ENCODE results near the gene TRAK1. TPM values are rescaled to one million over a fixed set of nuclear protein-coding genes. Genes with fewer than 3 reads are reported as not detected.
"Not testable (repeated sequence)": the region's sequence is repeated elsewhere in the genome, so short reads cannot be mapped to it uniquely, and the experiment has no call there.

TRAK1 gene
- polyA plus RNA-seq, 4 donors: 29.8 to 51.2 (median 46.7) TPM

DNA sequence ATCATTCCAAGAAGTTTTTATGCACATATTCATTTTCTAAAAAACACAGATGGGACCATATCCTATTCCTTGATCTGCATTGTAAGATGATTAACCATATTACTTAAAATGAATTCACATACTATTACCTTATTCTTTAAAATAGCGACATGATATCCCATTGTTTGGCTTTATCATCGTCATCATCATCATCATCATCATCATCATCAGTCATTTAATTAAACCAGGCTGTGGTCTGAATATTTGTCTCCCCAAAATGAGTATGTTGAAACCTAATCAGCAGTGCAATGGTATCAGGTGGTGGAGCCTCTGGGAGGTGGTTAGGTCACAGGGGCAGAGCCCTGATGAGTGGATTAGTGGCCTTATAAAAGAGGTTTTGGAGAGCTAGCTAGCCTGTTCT lies 4.4 kb downstream of the TRAK1 start:
- DNase-seq (ENCODE audit: low read depth in 4 of 4, low spot score in 3 of 4): no peak

DNA sequence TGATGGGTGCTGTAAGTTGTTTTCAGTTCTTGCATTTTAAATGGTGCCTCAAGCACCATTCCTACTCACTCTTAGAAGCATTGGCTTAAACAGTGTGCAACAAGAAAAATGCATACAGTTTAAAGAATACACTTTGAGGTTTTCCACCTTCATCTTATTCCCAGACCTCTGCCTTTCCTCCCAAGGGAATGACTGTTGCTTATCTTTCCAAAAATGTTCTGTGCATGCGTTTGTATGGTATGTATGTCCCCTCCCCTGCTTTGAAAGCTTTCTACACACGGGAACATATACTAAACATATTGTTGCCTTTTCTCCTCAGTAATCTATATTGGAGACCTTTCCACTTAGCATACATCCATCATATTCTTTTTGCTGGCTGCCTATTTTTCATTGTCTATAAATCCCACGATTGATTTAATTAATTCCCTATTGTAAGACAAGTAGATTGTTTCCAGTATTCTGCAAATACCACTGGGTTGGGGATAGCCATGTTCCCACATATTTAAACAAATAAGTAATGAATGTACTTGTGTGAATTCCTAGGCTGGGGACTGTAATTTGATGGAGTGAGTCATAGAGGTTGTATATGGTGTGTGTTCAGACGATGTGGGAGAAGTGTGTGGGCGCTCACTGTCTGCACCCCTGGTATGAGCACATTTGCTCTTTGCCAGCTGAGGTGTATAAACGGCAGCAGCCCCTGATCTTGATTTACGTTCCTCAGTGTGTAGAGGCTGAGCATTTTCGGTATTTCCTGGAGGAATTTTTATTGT lies 5.8 kb downstream of the TRAK1 start:
- DNase-seq (ENCODE audit: low read depth in 4 of 4, low spot score in 3 of 4): no peak

DNA sequence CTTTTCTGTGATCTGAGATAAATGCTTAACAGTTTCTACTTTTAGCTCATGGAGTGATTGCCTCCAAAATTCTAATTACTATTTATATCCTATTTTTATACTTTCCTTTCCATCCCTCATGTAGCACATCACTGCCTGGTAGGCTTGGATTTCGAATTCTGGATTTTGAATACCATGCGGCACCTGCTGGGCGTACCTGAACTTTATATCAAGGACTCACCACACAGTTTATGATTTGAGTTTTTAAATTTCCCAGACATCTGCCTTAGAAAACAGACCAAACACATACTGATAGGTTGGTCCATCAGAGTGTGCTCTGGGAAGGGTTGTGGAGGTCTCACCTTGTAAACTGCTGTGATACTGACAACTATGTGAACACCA lies 6.4 kb downstream of the TRAK1 start:
- no peak for DNase-seq (ENCODE audit: low read depth in 4 of 4, low spot score in 3 of 4)

DNA sequence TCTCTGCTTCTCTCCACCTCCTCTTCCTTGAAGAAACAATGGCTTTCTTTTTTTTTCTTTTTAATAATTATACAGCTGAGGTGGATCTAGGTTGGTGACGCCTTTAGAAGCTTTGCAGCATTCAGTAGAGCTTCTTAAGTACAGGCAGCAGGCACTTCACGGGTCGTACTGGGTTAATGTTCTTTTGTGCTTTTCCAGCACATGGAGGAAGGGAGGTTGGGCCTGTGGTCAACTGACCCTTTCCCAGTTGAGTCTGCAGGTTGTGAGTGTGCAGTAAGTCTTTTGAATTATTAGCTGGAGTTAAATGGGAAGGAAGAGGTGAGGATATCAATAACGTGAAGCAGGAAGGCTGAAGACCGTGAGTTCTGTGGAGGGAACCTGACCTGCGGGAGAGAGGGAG lies 7.0 kb downstream of the TRAK1 start:
- no peak for DNase-seq (ENCODE audit: low read depth in 4 of 4, low spot score in 3 of 4)

GRCh38 chr3:42099020-42099765 lies 8.0 kb downstream of the TRAK1 start:
- no peak for DNase-seq (ENCODE audit: low read depth in 4 of 4, low spot score in 3 of 4)

DNA sequence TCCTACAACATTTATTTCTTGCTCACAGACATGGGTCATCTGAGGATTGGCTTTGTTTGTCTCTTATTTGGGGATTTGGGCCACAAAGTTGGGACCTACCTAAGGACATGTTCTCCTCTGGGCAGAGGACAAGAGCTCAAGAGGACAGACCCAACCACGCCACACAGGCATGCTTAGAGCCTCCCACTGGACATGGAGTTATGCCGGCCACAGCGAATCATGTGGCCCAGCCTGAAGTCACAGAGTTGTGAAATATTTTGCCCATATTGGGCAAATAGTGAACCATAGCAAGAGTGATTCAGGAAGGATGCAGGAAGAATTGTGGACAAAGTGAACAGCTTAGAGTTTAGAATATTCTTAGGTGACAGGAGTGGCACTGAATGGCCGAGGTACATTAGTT lies 9.9 kb downstream of the TRAK1 start:
- DNase-seq (ENCODE audit: low read depth in 4 of 4, low spot score in 3 of 4): no peak

- DNase-seq (ENCODE audit: low read depth in 4 of 4, low spot score in 3 of 4): no peak
Observed at GRCh38 chr3:42101481-42101880, 10.3 kb downstream of the TRAK1 start.

GRCh38 chr3:42102571-42102970 lies 11.4 kb downstream of the TRAK1 start:
- no peak for DNase-seq (ENCODE audit: low read depth in 4 of 4, low spot score in 3 of 4)

DNA sequence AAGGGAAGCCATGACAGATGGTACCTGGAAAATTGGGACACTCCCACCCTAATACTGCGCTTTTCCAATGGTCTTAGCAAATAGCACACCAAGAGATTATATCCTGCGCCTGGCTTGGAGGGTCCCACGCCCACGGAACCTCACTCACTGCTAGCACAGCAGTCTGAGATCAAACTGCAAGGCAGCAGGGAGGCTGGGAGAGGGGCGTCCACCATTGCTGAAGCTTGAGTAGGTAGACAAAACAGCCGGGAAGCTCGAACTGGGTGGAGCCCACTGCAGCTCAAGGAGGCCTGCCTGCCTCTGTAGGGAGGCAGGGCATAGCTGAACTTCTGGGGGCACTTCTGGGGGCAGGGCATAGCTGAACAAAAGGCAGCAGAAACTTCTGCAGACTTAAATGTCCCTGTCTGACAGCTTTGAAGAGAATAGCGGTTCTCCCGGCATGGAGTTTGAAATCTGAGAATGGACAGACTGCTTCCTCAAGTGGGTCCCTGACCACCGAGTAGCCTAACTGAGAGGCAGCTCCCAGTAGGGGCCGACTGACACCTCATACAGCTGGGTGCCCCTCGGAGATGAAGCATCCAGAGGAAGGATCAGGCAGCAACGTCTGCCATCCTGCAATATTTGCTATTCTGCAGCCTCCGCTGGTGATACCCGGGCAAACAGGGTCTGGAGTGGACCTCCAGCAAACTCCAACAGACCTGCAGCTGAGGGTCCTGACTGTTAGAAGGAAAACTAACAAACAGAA lies 12.9 kb downstream of the TRAK1 start:
- not testable (repeated sequence) for DNase-seq (ENCODE audit: low read depth in 4 of 4, low spot score in 3 of 4)

DNA sequence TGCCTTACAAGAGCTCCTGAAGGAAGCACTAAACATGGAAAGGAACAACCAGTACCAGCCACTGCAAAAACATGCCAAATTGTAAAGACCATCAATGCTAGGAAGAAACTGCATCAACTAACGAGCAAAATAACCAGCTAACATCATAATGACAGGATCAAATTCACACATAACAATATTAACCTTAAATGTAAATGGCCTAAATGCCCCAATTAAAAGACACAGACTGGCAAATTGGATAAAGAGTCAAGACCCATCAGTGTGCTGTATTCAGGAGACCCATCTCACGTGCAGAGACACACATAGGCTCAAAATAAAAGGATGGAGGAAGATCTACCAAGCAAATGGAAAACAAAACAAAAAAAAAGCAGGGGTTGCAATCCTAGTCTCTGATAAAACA lies 14.8 kb downstream of the TRAK1 start:
- not testable (repeated sequence) for DNase-seq (ENCODE audit: low read depth in 4 of 4, low spot score in 3 of 4)

GRCh38 chr3:42106646-42107045 lies 15.5 kb downstream of the TRAK1 start:
- no peak for DNase-seq (ENCODE audit: low read depth in 4 of 4, low spot score in 3 of 4)

- DNase-seq (ENCODE audit: low read depth in 4 of 4, low spot score in 3 of 4): no peak
Observed at GRCh38 chr3:42110631-42111030, 19.5 kb downstream of the TRAK1 start.

DNA sequence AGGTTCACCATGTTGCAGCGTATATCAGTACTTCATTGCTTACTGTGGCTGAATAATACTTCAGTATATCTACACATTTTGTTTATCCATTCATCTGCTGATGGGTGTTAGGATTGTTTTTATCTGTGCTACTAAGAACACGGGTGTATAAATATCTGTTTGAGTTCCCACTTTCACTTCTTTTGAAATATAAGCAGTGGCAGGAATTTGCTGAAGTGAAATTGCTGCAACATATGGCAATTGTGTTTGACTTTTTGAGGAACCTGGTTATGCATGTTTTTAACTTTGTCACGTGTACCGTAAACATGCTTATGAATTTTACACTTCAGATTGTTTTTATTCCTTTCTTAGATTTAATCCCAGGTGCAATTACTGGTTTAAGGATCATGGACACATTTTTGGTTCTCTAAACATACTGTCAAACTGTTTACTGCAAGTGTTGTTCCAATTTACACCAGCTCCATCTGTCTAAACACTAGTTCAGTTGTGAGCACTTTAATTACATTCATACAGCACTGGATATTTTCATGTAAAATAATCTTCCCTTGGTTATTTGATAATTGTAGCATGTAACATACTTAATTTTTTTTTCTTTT lies 23.1 kb downstream of the TRAK1 start:
- no peak for DNase-seq (ENCODE audit: low read depth in 4 of 4, low spot score in 3 of 4)

GRCh38 chr3:42115215-42115614 lies 24.1 kb downstream of the TRAK1 start:
- no peak for DNase-seq (ENCODE audit: low read depth in 4 of 4, low spot score in 3 of 4)

GRCh38 chr3:42115946-42116345 lies 24.8 kb downstream of the TRAK1 start:
- DNase-seq (ENCODE audit: low read depth in 4 of 4, low spot score in 3 of 4): no peak

- DNase-seq (ENCODE audit: low read depth in 4 of 4, low spot score in 3 of 4): no peak
Observed at GRCh38 chr3:42116466-42116865, 25.3 kb downstream of the TRAK1 start.

DNA sequence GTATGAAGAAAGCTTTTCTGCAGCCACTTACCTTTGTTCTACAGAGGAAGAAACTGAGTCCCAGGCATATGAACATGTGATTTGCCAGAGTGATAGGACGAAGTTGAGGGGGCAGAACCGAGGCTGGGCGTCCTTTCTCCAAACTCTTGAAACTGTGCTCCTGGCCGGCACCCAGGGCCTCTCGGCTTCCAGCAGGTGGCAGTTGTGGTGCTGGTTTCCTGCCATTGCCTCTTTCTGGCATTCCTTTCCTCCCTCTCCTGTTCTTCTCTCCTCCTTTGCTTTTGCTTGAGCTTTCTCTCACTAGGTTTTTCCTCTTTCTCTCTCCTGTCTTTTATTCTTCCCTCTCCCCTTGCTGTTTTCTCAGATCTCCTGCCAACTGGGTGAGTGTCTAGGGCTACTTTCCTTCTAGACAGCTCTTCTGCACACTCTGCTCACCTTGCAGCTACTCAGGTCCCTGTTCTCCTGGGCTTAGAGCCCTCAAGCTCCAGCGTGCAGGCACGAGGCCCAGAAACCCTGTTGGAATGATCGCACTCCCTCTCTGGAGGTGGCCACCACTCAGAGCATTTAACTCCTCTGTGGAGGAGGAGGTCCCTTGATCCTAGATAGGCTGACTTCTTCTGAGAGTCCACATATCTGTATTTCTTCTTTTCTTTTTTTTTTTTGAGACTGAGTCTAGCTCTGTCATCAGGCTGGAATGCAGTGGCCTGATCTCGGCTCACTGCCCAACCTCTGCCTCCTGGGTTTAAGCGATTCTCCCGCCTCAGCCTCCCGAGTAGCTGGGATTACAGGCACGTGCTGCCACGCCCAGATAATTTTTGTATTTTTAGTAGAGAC lies 26.2 kb downstream of the TRAK1 start:
- no peak for DNase-seq (ENCODE audit: low read depth in 4 of 4, low spot score in 3 of 4)

DNA sequence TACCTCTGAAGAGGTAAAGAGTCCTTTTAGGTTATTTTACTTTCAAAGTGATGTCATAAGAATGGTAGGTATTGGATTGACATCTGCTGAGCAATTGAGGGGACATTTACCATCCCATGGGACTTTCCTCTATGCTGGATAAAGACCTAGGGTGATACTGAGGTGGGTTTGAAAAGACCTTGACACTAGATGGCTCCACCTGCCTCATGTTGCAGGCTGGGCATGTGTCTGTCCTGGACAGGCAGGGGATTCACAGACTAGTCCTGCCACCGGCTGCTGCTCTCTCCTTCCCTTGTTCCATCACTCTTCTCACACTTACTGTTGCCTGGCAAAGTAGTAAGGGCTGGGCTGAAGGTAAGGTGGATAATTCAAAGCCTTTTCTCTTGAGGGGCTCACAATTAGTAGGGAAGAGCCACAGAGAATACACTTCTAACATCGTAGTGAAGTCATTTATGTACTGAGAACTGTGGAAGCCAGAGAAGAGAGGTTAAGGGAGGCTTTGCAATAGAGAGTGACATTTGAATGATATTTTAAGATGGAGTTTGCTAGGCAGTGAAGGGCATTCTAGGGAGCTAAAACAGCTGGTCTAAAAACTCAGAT lies 27.7 kb downstream of the TRAK1 start:
- DNase-seq (ENCODE audit: low read depth in 4 of 4, low spot score in 3 of 4): no peak

DNA sequence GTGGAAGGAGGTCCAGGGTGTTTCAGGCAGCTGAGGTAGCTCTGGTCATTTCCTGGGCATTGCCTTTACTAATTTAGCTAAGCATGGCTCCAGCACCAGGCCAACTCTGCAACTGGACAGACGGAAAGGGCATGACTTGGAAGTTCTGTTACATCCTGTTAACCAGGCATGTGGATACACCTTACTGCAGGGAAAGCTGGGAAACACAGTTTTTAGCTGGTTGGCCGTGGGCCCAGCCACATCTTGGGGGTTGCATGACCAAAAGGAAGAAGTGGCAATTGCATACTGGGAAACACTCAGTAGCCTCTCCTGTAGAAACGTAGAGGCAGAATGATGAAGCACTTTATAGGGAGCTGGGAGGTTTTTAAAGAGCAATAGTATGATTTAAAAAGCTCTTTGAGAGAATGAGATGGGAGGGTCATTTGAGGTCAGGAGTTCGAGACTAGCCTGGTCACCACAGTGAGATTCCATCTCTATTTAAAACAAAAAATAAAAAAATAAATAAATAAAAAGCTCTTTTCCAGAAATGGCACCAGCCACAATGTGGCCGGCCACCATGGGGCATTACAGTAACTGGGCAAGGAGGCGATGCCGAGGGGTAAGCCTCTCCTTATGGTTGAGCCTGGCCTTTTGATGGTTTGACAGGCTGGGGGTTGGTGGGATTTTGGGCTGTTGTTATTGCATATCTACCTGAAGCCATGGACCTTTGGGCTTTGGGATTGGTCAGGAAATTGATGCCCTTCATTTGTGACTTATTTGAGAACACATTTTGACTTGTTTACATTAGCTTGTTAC lies 28.6 kb downstream of the TRAK1 start:
- no peak for DNase-seq (ENCODE audit: low read depth in 4 of 4, low spot score in 3 of 4)
